ENCODE measurements around the gene CAMSAP2.
"Not testable (repeated sequence)": the region's sequence is repeated elsewhere in the genome, so short reads cannot be mapped to it uniquely, and the experiment has no call there.

Gene CAMSAP2

DNA sequence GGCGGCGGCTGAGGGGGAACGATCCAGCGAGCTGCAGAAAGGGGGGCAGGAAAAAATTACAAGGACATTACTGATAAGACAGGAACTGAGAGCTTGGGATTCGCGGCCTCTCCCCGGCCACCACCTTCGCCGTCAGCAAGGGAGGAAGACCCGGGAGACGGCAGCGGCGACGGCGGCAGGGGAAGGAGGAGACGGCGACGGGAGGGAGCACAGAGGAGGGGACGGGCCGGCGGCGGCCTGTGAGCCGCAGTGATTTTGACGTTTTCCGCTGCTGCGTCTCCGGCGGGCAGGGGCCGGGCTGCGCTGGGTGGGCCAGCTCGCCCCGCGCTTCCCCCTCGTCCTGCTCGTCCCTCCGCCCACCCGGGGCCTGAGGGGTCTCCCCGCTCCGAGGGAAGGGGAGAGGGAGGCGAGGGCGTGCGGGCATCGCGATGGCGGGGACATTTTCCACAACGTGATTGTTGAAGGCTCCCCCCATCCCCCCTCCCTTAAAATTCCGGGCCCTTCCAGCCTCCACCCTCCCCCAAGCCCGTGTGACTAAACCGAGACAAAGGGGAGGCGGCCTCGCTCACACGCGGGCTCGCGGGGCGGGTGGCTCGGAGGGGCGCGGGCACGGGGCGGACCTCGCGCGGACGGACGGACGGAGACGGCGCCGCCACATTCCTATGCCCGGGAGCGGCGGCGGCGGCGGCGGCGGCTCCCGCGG, 407 bp downstream of the CAMSAP2 start:
- peak in 2 of 3 donors; percentile 3 to 24 for DNase-seq (ENCODE audit: low read depth in 3 of 3)

DNA sequence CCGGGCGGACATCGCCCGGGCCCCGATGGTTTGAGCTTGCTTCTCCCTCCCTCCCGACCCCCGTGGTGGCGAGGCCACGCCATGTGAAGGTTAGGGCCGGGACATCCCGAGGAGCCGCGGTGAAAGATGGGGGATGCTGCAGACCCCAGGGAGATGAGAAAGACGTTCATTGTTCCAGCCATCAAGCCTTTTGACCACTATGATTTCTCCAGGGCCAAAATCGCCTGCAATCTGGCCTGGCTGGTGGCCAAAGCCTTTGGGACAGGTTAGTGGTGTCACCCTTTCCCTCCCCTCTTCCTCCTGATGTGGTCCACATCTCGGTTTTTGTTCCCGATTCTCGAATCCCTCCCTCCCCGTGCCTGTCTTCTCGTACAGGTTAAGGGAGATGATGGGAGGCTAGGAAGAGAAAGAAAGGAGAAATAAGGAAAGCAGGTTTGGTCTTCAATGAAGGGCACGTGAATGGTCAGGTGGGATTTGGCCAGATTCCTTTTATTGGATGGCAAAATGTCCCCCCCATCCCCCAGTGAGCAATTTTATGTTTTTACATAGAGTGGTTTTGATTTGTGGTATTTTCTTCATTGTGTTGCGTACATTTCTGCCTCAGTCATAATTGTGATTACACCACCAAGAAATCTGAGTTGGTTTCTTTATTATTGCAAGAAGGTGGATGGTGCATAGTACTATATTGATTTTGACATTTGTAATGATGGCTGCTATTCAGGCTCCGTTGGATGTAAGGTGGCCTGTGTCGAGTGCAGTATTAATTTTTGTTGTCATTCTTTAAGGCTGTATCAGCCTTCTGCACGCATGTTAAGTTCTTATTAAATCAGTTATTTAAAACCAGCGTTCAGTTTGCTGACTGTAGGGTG, 1.2 kb downstream of the CAMSAP2 start:
- DNase-seq (ENCODE audit: low read depth in 3 of 3): no peak

DNA sequence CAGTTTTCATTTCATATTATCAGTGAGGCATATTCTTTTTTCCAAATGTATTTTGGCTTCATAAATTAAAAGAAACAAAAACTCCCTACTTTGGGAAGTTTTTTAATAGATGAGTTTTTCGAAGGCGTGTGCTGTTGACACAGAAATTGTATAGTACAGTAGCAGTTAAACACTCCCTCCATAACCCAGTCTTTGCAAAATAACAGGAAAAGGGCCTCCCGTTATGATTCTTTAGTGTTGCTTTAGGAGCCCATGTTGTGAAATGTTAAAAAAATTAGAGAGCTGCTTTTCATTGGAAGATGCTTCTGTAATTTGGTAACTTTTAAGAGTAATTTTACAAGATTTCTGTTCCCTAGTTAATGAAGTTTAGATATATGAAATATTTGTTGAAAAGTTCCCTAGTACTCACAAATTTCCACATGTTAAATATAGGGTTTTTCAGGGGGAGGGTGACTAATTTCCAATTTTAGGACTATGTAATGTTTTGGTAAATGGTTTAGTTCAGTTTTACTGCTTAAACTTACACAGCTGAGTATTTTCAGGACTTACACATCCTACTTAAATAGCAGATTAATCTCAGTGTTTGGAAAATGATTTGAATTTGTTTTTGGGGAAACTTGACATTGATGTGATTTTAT, 2.0 kb downstream of the CAMSAP2 start:
- no peak for DNase-seq (ENCODE audit: low read depth in 3 of 3)

DNA sequence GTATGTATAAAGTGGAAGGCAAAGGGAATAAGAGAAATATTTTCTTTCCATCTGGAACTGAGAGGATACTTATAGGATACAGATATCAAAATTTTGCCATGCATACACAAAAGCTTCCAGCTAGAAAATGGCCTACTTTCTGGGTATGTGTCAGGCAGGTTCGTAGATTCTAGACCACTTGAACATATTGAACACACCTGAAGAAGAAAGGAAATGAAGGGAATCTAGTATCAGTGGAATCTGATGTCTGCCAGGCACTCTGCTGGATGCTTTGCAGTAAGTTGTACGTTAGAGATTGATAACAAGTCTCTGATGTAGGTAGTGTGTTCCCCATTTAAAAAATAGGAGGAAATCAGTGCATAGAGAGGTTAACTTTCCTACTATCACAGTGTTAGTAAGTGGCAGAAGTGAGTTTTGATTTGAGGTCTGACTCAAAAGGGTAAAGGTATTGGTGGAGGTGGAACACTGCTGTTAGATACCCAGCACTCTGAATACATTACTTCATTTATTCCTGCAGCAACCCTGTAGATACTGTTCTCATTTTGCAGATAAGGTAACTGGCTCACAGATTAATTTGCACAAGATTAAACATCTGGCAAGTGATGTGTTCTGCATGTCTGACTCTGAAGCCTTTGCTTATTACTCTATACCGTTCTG, 3.0 kb downstream of the CAMSAP2 start:
- no peak for DNase-seq (ENCODE audit: low read depth in 3 of 3)

DNA sequence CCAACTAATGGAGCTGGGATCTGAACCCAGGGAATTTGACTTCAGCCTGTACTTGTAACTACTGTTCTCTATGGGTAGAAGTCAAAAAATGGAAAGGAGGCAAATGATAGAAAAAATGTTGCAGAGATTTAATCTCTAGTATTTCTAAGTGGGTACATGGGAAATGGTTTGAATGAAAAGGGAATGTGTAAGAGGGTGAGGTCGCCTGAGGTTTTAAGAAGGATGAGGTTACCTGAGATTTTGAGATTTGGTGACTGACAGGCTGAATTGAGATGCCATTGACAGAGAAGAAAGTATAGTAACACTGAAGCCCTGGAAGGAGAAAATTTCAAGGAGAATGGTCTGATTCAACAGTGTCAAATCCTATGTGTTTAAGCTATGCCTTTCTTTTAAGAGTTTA, 5.5 kb downstream of the CAMSAP2 start:
- DNase-seq (ENCODE audit: low read depth in 3 of 3): no peak

DNA sequence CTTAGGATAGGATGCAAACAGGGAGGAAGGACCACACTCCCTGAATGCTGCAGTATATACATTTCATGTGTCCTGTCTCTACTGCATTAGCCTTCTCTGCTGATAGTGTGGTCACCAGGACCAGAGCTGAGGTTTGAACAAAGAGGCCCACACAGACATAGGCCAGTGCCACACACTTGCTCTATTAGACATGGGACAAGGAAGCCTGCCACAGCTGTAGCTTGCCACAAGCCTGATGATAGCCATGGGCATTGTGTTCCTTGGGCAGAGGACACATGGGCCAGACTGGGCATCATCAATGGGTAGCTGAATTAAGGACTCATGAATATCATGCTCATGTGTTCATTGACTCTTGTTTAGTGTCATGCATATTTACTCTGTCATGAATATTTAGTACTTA, 10.4 kb downstream of the CAMSAP2 start:
- DNase-seq (ENCODE audit: low read depth in 3 of 3): no peak

DNA sequence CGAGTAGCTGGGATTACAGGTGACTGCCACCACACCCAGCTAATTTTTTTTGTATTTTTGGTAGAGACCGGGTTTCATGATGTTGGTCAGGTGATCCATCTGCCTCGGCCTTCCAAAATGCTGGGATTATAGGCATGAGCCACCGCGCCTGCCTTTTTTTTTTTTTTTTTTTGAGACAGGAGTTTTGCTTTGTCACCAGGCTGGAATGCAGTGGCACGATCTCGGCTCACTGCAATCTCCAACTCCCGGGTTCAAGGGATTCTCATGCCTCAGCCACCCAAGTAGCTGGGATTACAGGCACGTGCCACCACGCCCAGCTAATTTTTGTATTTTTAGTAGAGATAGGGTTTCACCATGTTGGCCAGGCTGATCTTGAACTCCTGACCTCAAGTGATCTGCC, 12.1 kb downstream of the CAMSAP2 start:
- not testable (repeated sequence) for DNase-seq (ENCODE audit: low read depth in 3 of 3)

DNA sequence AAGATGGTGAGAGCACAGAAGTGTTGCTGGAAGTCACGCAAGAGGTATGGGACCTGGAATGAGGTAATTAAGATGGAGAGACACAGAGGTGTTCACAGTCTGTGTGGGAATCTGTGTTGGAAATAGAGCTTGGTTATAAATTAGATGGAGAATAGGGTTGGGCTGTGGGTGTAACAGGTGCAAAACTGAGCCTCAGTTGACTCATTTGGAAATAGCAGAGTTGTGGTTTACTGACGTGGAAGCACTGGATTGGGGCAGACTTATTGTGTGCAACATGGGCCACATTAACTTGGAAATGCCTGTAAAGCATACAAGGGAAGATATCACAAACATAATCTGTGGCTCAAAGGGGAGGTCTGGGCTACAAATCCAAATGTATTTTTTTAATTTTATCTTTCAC, 13.0 kb downstream of the CAMSAP2 start:
- no peak for DNase-seq (ENCODE audit: low read depth in 3 of 3)

DNA sequence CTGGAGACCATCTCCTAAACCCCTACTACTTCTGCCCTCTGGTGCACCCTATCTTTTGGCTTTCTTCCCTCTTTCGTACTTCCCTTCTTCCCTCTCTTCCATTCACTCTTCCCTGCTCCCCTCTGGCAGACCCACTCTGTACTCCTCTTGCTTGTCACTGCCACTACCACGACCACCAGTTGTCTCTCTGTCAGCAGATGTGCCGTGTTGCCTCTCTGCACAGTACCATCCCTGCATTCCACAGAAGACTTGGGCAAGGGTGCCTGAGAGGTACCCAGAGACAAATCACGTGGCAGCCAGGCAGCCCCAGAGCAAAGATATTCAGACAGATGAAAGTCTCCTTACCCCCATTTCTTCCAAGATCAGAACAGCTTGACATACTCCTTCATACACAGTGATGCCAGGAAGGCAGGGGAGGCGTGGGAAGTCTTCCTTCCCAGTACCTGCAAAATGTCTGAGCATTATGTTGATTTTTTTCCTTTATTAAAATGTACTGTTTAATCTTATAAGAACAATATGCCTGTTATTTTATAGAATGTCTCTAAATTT, 15.0 kb downstream of the CAMSAP2 start:
- no peak for DNase-seq (ENCODE audit: low read depth in 3 of 3)

DNA sequence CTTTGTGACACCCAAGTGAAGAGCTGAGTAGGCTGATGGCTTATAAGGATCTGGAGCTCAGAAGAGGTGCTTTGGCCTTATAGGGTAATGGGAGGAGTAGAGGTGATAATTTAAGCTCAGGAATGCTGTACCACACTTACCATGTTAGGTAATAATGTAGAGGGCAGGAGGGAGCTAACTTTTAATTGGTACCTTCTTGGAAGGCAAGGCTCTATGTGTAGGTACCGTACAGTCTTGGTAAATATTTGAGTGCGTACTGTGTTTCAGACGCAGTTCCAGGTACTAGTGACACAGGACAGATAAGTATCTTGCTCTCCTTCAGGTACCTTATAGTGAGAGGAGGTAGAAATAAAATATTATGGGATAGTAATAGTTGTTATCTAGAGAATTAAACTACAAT, 16.8 kb downstream of the CAMSAP2 start:
- no peak for DNase-seq (ENCODE audit: low read depth in 3 of 3)

DNA sequence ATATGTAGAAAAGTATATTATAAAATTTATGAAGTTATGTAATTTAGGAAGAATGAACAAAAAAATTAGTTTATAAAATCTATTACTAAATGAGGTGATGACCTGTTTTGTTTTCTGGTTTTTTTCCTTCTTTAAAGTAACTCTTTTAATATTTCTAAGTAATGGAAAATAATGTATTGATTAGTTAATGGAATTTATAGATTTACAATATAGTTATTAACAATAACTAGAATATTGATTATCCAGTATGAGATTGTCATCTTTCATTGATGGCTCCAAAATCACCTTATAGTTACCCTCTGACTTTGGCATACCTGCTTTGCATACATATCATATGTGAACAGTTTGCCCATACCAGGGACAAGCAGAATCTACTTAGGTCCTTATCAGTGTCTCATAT, 23.4 kb downstream of the CAMSAP2 start:
- no peak for DNase-seq (ENCODE audit: low read depth in 3 of 3)

DNA sequence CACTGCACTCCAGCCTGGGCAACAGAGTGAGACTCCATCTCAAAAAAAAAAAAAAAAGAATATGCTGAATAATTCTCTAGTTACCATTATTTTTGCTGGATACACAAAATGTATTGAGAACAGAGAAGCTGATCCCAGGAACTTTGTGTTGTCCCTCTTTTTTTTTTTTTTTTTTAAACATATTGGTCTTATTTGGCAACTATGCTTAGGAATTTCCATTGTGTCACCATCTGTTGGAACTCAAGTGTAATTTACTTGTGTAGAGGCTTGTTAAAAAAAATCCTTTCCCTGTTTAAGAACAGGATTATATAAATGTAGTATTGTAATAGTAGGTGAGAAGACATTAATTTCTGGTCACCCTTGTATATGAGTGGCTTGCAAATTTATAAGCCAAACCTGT, 28.6 kb downstream of the CAMSAP2 start:
- DNase-seq (ENCODE audit: low read depth in 3 of 3): no peak

DNA sequence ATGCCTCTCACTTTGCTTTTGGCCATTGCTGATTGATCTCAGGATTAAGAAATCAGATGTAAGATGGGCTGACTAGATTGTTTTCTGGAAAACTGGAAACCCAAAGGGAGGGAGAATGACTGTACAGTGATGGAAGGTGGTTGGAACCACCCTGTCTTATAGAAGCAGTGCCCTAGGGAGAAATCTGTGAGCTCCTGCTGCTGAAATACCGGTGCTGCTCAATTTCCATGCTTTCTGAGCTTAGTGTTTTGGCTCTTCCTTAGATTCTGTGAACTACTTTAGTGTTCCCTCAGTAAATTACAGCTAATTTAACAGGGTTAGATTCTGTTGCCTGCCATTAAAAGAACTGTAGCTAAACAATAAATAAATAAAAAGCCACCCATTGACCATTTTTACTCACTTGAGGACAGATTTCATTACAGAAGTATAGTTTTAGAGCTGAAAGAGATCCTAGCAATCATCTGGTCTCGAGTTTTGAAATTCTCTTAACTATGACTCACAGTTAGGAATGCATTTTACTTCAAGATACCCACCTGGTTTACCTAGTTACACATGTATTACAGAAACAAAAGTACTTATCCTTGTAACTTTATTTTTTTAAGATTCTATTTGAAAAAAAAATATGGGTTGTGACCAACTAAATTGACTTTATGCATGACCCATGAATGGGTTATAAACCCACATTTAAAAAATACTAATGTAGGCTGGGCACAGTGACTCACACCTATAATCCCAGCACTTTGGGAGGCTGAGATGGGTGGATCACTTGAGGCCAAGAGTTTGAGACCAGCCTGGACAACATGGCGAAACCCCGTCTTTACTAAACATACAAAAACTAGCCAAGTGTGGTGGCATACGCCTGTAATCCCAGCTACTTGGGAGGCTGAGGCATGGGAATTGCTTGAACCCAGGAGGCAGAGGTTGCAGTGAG, 33.2 kb downstream of the CAMSAP2 start:
- no peak for DNase-seq (ENCODE audit: low read depth in 3 of 3)

DNA sequence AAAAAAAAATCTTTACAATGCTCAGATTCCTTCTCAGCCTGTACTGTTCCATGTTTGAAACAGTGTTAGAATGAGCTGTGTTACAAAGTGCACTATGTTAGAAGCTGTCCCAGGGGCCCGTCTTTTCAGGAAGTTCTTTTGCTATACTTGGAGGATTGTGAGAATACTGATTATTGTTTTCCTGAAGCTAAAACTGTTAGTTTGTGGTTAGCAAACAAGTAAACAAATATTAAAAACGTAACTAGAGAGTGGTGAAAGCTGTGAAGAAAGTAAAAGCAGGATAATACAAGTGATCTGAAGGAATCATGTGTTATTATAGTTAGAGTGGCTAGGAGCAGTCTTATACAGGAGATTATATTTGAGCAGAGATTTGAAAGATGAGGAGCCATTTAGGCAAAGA, 35.6 kb downstream of the CAMSAP2 start:
- no peak for DNase-seq (ENCODE audit: low read depth in 3 of 3)

DNA sequence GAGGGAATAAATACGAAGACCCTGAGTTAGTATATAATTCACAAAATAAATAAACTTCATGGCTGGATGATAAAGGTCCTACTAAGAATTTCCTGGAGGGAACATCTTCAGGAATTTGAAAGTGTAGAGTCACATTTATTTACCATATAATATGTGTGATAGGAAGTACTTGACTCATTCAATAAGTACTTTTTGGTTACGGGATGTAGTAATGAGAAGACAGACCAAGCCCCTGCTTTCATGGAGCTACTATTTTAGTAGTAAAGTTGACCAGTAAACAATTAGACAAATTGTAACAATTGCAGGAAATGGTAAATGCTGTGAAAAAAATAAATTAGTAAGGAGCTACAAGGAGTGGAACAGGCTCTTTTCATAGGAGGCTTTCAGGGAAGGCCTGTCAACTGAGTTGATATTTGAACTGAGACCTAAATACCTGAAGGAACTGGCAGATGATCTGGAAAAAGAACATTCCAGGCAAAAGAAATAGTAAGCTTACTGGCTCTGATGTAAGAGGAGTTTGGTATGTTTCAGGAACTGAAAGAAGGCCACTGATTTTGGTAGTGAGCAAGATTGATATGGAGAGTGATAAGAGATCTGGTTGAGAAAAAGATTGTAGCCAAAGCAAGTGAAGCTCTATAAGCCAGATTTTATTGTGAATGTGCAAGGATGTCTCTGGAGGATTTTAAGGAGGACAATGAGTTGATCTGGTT, 36.2 kb downstream of the CAMSAP2 start:
- no peak for DNase-seq (ENCODE audit: low read depth in 3 of 3)

DNA sequence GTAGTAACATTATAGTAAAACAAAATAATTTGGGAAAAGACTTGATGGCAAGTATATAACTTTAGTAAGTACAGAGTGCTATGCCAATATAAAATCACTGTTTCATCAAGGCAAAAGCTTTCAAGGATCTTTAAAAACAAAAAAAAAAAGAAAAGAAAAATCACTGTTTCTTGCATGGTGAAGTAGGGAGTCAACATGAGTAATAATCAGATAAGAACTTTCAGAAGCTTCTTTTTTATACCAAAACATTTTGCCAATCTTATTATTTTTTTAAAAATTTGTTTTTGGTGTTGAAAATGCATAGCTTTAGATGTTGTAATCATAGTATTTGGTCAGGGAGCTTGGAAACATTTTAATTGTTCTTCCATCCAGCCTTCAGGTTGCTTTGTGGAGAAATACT, 37.2 kb downstream of the CAMSAP2 start:
- no peak for DNase-seq (ENCODE audit: low read depth in 3 of 3)

DNA sequence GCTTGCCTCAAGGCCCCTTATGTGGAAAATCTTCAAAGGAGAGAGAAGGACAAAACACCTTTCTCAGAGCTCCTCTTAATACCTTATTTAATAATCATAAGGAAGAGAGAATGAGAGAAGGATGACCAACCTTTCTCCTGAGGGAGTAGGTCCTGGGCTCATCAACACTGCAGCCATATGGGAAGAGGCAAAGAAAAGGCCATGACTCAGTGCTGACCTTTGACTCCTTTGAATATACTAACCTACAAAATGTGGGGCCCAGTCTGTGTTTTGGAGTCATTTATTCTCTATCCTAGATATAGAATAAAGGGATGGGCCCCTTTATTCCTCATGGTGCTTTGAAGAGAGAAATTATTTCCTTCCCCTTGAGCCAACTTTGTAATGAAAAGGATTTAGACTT, 38.3 kb downstream of the CAMSAP2 start:
- DNase-seq (ENCODE audit: low read depth in 3 of 3): no peak

DNA sequence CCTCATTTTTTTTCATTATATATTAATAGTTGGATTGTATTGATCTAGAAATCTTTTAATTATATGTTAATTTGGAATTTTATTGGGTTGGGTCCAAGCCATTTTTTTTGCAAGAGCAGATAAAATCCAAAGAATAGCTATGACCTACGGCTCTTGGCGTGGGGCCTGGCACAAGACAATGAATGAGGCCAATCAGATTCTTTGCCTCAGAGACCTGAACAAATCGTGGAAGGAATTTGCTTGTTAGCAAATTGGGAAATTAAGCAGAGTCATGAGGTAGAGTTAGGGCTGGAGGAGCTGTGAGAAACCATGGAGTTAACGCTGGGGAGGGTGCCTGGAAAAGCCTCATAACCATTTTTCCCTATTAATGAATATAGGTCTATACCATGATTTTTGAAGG, 40.1 kb downstream of the CAMSAP2 start:
- no peak for DNase-seq (ENCODE audit: low read depth in 3 of 3)

DNA sequence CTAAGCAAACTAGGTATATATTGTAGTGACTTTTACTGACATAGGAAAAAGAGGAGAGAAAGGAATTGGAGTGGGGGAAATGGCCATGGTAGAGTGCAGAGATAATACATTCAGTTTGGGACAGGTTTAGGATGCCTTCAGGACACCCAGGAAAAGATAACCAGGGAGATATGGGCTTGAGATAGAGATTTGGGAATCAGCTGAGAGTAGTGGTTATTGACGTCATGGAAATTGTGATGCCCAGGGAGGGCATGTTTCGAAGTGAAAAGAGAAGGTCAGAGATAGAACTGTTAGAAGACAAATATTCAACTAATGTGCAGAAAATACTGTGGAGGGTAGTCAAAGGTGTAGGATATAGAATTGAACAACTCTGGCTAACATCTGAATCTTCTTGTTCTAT, 40.6 kb downstream of the CAMSAP2 start:
- no peak for DNase-seq (ENCODE audit: low read depth in 3 of 3)

Data from stimulated activated CD4-positive, alpha-beta T cell treated with anti-CD3 and anti-CD28 coated beads, TNF-alpha, amount 100 ng/mL, for 48 hours (primary cell).